ENCODE results near the gene SLC35F4.
"Not testable (repeated sequence)": the region's sequence is repeated elsewhere in the genome, so short reads cannot be mapped to it uniquely, and the experiment has no call there.

Gene SLC35F4

GRCh38 chr14:57864659-57865058 lies 1.2 kb downstream of the SLC35F4 start:
- TF ChIP-seq FOXA1 (IDR thresholded peaks at IDR 0.05), result no peak
- ChIA-PET POLR2A (no interaction called here), CTCF (no interaction called here)
- no peak for DNase-seq (ENCODE audit: extremely low spot score)

- CTCF ChIA-PET, result no interaction called here
- POLR2A ChIA-PET, result no interaction called here
- DNase-seq (ENCODE audit: extremely low spot score), result no peak
- TF ChIP-seq BHLHE40 (IDR thresholded peaks at IDR 0.05; ENCODE audit: borderline replicate concordance), result no peak
- no peak for TF ChIP-seq CTBP1 (IDR thresholded peaks at IDR 0.05; ENCODE audit: borderline replicate concordance)
- TF ChIP-seq FOXM1 (IDR thresholded peaks at IDR 0.05; ENCODE audit: borderline replicate concordance), result no peak
- TF ChIP-seq SUZ12 (IDR thresholded peaks at IDR 0.05), result no peak
- no peak for TF ChIP-seq ELF4 (IDR thresholded peaks at IDR 0.05)
- TF ChIP-seq HDGF (IDR thresholded peaks at IDR 0.05; ENCODE audit: borderline replicate concordance), result no peak
- TF ChIP-seq NFRKB (IDR thresholded peaks at IDR 0.05), result no peak
- TF ChIP-seq FOXK2 (IDR thresholded peaks at IDR 0.05), result no peak
- TF ChIP-seq L3MBTL2 (conservative IDR thresholded peaks at IDR 0.05), result no peak
- TF ChIP-seq LEF1 (IDR thresholded peaks at IDR 0.05; ENCODE audit: borderline replicate concordance), result no peak
Measured at GRCh38 chr14:57863471-57863870, 2.4 kb downstream of the SLC35F4 start.

GRCh38 chr14:57855666-57856065 lies 10.2 kb downstream of the SLC35F4 start:
- CTCF ChIA-PET; POLR2A ChIA-PET; DNase-seq (ENCODE audit: extremely low spot score): not testable (repeated sequence)

GRCh38 chr14:57854571-57854970 lies 11.3 kb downstream of the SLC35F4 start:
- no peak for DNase-seq (ENCODE audit: extremely low spot score)
- POLR2A ChIA-PET, result no interaction called here
- CTCF ChIA-PET, result no interaction called here
- TF ChIP-seq TARDBP (IDR thresholded peaks at IDR 0.05) (no peak), FOXK2 (IDR thresholded peaks at IDR 0.05) (no peak), LEF1 (IDR thresholded peaks at IDR 0.05; ENCODE audit: borderline replicate concordance) (no peak), FOXM1 (IDR thresholded peaks at IDR 0.05; ENCODE audit: borderline replicate concordance) (no peak), CTBP1 (IDR thresholded peaks at IDR 0.05; ENCODE audit: borderline replicate concordance) (no peak), HDGF (IDR thresholded peaks at IDR 0.05; ENCODE audit: borderline replicate concordance) (no peak), ARNT (IDR thresholded peaks at IDR 0.05) (no peak), FOXA1 (IDR thresholded peaks at IDR 0.05) (no peak), SP1 (IDR thresholded peaks at IDR 0.05) (no peak), BHLHE40 (IDR thresholded peaks at IDR 0.05; ENCODE audit: borderline replicate concordance) (no peak), ZNF384 (IDR thresholded peaks at IDR 0.05) (no peak), ELF4 (IDR thresholded peaks at IDR 0.05) (no peak), L3MBTL2 (conservative IDR thresholded peaks at IDR 0.05) (no peak), PKNOX1 (IDR thresholded peaks at IDR 0.05) (no peak)

GRCh38 chr14:57851354-57851753 lies 14.5 kb downstream of the SLC35F4 start:
- ChIA-PET POLR2A (no interaction called here), CTCF (no interaction called here)
- DNase-seq (ENCODE audit: extremely low spot score), result no peak
- TF ChIP-seq FOXM1 (IDR thresholded peaks at IDR 0.05; ENCODE audit: borderline replicate concordance) (no peak), CTBP1 (IDR thresholded peaks at IDR 0.05; ENCODE audit: borderline replicate concordance) (no peak), FOXA1 (IDR thresholded peaks at IDR 0.05) (no peak), ARNT (IDR thresholded peaks at IDR 0.05) (no peak), NFRKB (IDR thresholded peaks at IDR 0.05) (no peak), HDGF (IDR thresholded peaks at IDR 0.05; ENCODE audit: borderline replicate concordance) (no peak), SP1 (IDR thresholded peaks at IDR 0.05) (no peak), LEF1 (IDR thresholded peaks at IDR 0.05; ENCODE audit: borderline replicate concordance) (no peak), ELF4 (IDR thresholded peaks at IDR 0.05) (no peak), PKNOX1 (IDR thresholded peaks at IDR 0.05) (no peak), BHLHE40 (IDR thresholded peaks at IDR 0.05; ENCODE audit: borderline replicate concordance) (no peak), SUZ12 (IDR thresholded peaks at IDR 0.05) (no peak), ZNF384 (IDR thresholded peaks at IDR 0.05) (no peak), FOXK2 (IDR thresholded peaks at IDR 0.05) (no peak), TARDBP (IDR thresholded peaks at IDR 0.05) (no peak), L3MBTL2 (conservative IDR thresholded peaks at IDR 0.05) (no peak)

- CTCF ChIA-PET, result interaction anchor here (0.7 kb wide), 1 partner anchor 160 kb away, joined by 3 read pairs; no protein-coding TSS in a partner anchor
- POLR2A ChIA-PET, result no interaction called here
- no peak for TF ChIP-seq CTBP1 (IDR thresholded peaks at IDR 0.05; ENCODE audit: borderline replicate concordance)
- no peak for DNase-seq (ENCODE audit: extremely low spot score)
Measured at GRCh38 chr14:57848786-57849185, 17.1 kb downstream of the SLC35F4 start.

DNA sequence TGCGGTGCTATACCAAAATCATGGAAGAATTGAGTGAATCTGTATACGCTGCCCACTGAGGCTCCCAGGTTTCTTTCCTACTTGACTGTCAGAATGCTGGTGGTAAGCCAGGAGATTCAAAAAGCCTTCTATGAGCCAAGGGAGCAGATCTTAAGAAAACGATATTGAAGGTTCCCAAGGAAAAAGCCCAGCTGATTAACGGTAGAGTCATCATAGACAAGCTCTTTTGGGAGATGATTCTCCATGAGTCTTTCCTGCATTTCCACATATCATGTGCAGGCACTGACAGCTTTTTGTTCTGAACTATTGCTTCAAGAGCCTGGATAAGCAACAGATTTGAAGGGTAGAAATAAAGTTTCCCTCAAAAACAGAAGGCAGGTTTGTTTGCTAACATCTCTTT lies 17.5 kb downstream of the SLC35F4 start:
- POLR2A ChIA-PET, result no interaction called here
- DNase-seq (ENCODE audit: extremely low spot score), result no peak
- TF ChIP-seq ZNF384 (IDR thresholded peaks at IDR 0.05) (no peak), BHLHE40 (IDR thresholded peaks at IDR 0.05; ENCODE audit: borderline replicate concordance) (no peak), FOXK2 (IDR thresholded peaks at IDR 0.05) (no peak), FOXM1 (IDR thresholded peaks at IDR 0.05; ENCODE audit: borderline replicate concordance) (no peak), SP1 (IDR thresholded peaks at IDR 0.05) (no peak)
- CTCF ChIA-PET, result interaction anchor here (0.7 kb wide), 1 partner anchor 160 kb away, joined by 3 read pairs; no protein-coding TSS in a partner anchor

GRCh38 chr14:57847706-57848105 lies 18.2 kb downstream of the SLC35F4 start:
- DNase-seq (ENCODE audit: extremely low spot score), result no peak
- POLR2A ChIA-PET, result no interaction called here
- TF ChIP-seq CTBP1 (IDR thresholded peaks at IDR 0.05; ENCODE audit: borderline replicate concordance), result no peak
- TF ChIP-seq FOXM1 (IDR thresholded peaks at IDR 0.05; ENCODE audit: borderline replicate concordance), result no peak
- TF ChIP-seq PKNOX1 (IDR thresholded peaks at IDR 0.05), result no peak
- no peak for TF ChIP-seq LEF1 (IDR thresholded peaks at IDR 0.05; ENCODE audit: borderline replicate concordance)
- no peak for TF ChIP-seq ELF4 (IDR thresholded peaks at IDR 0.05)
- TF ChIP-seq NFRKB (IDR thresholded peaks at IDR 0.05), result no peak
- TF ChIP-seq BHLHE40 (IDR thresholded peaks at IDR 0.05; ENCODE audit: borderline replicate concordance), result no peak
- TF ChIP-seq ARNT (IDR thresholded peaks at IDR 0.05), result no peak
- TF ChIP-seq FOXA1 (IDR thresholded peaks at IDR 0.05), result no peak
- TF ChIP-seq SP1 (IDR thresholded peaks at IDR 0.05), result no peak
- TF ChIP-seq ZNF384 (IDR thresholded peaks at IDR 0.05), result no peak
- no peak for TF ChIP-seq SUZ12 (IDR thresholded peaks at IDR 0.05)
- no peak for TF ChIP-seq L3MBTL2 (conservative IDR thresholded peaks at IDR 0.05)
- no peak for TF ChIP-seq TARDBP (IDR thresholded peaks at IDR 0.05)
- TF ChIP-seq FOXK2 (IDR thresholded peaks at IDR 0.05), result no peak
- no peak for TF ChIP-seq HDGF (IDR thresholded peaks at IDR 0.05; ENCODE audit: borderline replicate concordance)
- CTCF ChIA-PET, result no interaction called here

All from HEK293T (cell line).